ENCODE results near the gene SEPTIN5.

The SEPTIN5 gene

GRCh38 chr22:19733755-19734154, 19.5 kb downstream of the SEPTIN5 start:
- Histone ChIP-seq H3K27me3 (replicated peaks; ENCODE audit: control insufficient read depth, insufficient read depth, low read length) (peaks cover 21% of the 10 kb centered on the region), H3K9ac (ENCODE audit: low read length) (no peak overlapping the region), H3K4me3 (ENCODE audit: low read length) (no peak overlapping the region), H3K4me1 (ENCODE audit: control insufficient read depth, insufficient read depth, low read length) (no peaks in the 10 kb centered on the region), H3K36me3 (ENCODE audit: control insufficient read depth, insufficient read depth, low read length, severe bottlenecking) (no peaks in the 10 kb centered on the region), H3K9me3 (ENCODE audit: control insufficient read depth, low read length) (no peaks in the 10 kb centered on the region)
- no peak for DNase-seq (ENCODE audit: low read depth)

DNA sequence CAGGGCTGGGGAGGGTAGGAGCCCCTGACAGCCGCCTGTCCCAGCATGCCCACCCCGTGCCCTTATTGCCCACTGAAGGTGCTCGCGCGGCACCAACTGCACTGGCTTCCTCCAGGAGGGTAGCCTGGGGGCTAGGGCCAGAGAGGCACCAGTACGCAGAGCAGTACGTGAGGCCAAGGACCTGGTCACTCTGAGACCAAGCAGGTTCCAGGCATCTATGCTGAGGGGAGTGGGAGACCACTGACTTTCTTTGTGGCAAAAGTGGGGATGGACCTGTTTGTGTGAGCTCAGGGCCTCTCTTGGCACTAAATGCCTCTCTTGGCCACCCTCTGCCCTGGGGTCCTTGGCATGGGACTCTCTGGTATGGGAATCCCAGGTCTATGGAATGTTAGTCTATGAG, 19.9 kb downstream of the SEPTIN5 start:
- Histone ChIP-seq H3K36me3 (ENCODE audit: control insufficient read depth, insufficient read depth, low read length, severe bottlenecking) (no peaks in the 10 kb centered on the region), H3K9me3 (ENCODE audit: control insufficient read depth, low read length) (no peaks in the 10 kb centered on the region), H3K9ac (ENCODE audit: low read length) (no peak overlapping the region), H3K4me1 (ENCODE audit: control insufficient read depth, insufficient read depth, low read length) (no peaks in the 10 kb centered on the region), H3K4me3 (ENCODE audit: low read length) (no peak overlapping the region), H3K27me3 (replicated peaks; ENCODE audit: control insufficient read depth, insufficient read depth, low read length) (peaks cover 25% of the 10 kb centered on the region)
- no peak for DNase-seq (ENCODE audit: low read depth)

DNA sequence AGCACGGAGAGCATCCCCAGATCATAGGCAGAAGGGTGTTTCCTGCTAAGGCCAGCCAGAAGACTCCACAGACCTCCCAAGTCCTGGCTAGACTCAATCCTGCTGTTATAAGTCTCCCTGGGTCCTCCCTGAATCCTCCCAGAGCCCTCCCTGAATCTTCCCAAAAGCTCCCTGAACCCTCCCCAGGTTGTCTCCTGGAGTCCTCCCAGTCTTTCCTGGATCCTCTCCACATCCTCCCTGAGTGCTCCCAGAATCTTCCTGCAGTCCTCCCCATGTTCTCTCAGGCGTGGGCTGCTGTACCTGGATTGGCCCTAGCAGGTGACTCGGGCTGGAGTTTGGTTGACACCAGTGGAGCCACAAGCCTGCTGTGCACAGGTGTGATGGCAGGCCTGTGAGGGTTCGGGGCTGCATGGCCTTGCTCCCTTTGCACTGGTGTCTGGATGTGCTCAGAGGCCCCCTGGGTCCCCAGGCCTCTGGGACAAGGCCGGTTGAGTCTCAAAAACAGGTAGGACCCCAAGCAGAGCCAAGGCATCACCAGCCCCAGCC, 20.6 kb downstream of the SEPTIN5 start:
- no peaks in the 10 kb centered on the region for H3K36me3 ChIP-seq (ENCODE audit: control insufficient read depth, insufficient read depth, low read length, severe bottlenecking)
- DNase-seq (ENCODE audit: low read depth) = no peak
- H3K9ac ChIP-seq (ENCODE audit: low read length) = no peak overlapping the region
- H3K4me3 ChIP-seq (ENCODE audit: low read length) = no peak overlapping the region
- H3K27me3 ChIP-seq (replicated peaks; ENCODE audit: control insufficient read depth, insufficient read depth, low read length) = peaks cover 32% of the 10 kb centered on the region
- H3K4me1 ChIP-seq (ENCODE audit: control insufficient read depth, insufficient read depth, low read length) = no peaks in the 10 kb centered on the region
- no peaks in the 10 kb centered on the region for H3K9me3 ChIP-seq (ENCODE audit: control insufficient read depth, low read length)

- H3K27me3 ChIP-seq (replicated peaks; ENCODE audit: control insufficient read depth, insufficient read depth, low read length) = peaks cover 32% of the 10 kb centered on the region
- H3K4me1 ChIP-seq (ENCODE audit: control insufficient read depth, insufficient read depth, low read length) = no peaks in the 10 kb centered on the region
- H3K9ac ChIP-seq (ENCODE audit: low read length) = no peak overlapping the region
- DNase-seq (ENCODE audit: low read depth) = no peak
- no peak overlapping the region for H3K4me3 ChIP-seq (ENCODE audit: low read length)
- no peaks in the 10 kb centered on the region for H3K36me3 ChIP-seq (ENCODE audit: control insufficient read depth, insufficient read depth, low read length, severe bottlenecking)
- H3K9me3 ChIP-seq (ENCODE audit: control insufficient read depth, low read length) = no peaks in the 10 kb centered on the region
Observed at GRCh38 chr22:19735665-19736510, 21.6 kb downstream of the SEPTIN5 start.

GRCh38 chr22:19737846-19738663, 23.8 kb downstream of the SEPTIN5 start:
- no peak overlapping the region for H3K9ac ChIP-seq (ENCODE audit: low read length)
- no peak overlapping the region for H3K4me3 ChIP-seq (ENCODE audit: low read length)
- DNase-seq (ENCODE audit: low read depth) = no peak
- H3K27me3 ChIP-seq (replicated peaks; ENCODE audit: control insufficient read depth, insufficient read depth, low read length) = peaks cover 32% of the 10 kb centered on the region
- no peaks in the 10 kb centered on the region for H3K9me3 ChIP-seq (ENCODE audit: control insufficient read depth, low read length)
- no peaks in the 10 kb centered on the region for H3K36me3 ChIP-seq (ENCODE audit: control insufficient read depth, insufficient read depth, low read length, severe bottlenecking)
- H3K4me1 ChIP-seq (ENCODE audit: control insufficient read depth, insufficient read depth, low read length) = no peaks in the 10 kb centered on the region

DNA sequence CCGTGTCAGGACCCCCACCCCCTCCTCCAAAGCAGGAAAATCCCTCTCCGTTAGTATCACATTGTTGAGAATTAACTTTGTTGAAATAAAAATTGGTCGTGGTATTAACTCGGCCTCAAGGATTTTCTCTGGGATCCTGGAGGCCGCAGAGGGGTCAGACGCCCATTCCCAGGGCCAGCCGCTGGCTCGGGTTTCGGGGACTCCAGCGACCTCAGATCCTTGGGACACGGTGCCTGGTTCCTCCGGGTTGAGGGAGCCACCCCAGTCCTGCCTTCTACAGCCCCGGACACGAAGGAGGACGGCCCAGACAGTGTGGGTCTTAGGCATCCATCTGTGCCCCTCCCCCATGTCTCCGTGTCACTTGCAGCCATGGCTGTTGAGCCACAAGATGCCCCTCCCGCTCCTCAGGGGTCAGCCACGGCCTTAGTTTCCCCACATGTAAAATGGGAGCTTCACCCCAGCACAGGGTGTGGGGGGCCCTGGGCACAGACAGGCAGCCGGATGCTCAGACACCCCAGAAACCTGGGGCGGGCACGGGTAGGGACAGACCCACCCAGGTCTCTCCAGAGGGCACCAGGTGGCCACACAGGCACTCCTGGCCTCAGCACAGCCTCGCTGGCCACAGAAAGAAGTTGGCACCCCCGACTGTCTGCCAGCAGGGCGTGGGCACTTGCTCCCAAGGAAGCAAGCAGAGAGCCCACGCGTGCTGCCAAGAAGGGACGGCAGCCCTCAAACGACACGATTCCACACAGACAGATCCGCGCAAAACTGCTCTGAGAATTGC, 24.6 kb downstream of the SEPTIN5 start:
- no peaks in the 10 kb centered on the region for H3K9me3 ChIP-seq (ENCODE audit: control insufficient read depth, low read length)
- peaks cover 32% of the 10 kb centered on the region for H3K27me3 ChIP-seq (replicated peaks; ENCODE audit: control insufficient read depth, insufficient read depth, low read length)
- no peak for DNase-seq (ENCODE audit: low read depth)
- H3K36me3 ChIP-seq (ENCODE audit: control insufficient read depth, insufficient read depth, low read length, severe bottlenecking) = no peaks in the 10 kb centered on the region
- no peak overlapping the region for H3K4me3 ChIP-seq (ENCODE audit: low read length)
- no peaks in the 10 kb centered on the region for H3K4me1 ChIP-seq (ENCODE audit: control insufficient read depth, insufficient read depth, low read length)
- no peak overlapping the region for H3K9ac ChIP-seq (ENCODE audit: low read length)

DNA sequence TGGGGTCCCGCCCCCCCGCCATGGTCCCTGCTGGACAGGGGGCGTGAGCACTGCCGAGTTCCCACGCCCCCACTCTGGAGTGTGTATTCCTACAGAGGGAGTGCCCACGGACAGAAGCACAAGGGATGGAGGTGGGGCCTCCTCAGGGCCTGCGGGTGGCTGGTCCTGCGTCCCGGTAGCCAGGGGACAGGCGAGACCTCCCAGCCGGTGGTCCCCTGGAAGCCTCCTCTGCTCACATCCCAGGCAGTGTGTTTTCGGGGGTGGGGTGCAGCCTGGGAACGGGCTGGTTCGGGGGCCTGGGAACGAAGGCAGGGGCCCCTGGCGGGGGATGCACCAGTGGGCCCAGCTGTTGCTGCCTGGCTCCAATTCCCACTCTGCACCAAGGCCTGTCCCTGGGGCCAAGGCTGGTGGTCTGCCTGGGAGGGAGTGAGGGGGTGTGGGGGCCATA, 25.2 kb downstream of the SEPTIN5 start:
- DNase-seq (ENCODE audit: low read depth) = no peak
- Histone ChIP-seq H3K9me3 (ENCODE audit: control insufficient read depth, low read length) (no peaks in the 10 kb centered on the region), H3K9ac (ENCODE audit: low read length) (no peak overlapping the region), H3K36me3 (ENCODE audit: control insufficient read depth, insufficient read depth, low read length, severe bottlenecking) (no peaks in the 10 kb centered on the region), H3K27me3 (replicated peaks; ENCODE audit: control insufficient read depth, insufficient read depth, low read length) (peaks cover 32% of the 10 kb centered on the region), H3K4me1 (ENCODE audit: control insufficient read depth, insufficient read depth, low read length) (no peaks in the 10 kb centered on the region), H3K4me3 (ENCODE audit: low read length) (no peak overlapping the region)

DNA sequence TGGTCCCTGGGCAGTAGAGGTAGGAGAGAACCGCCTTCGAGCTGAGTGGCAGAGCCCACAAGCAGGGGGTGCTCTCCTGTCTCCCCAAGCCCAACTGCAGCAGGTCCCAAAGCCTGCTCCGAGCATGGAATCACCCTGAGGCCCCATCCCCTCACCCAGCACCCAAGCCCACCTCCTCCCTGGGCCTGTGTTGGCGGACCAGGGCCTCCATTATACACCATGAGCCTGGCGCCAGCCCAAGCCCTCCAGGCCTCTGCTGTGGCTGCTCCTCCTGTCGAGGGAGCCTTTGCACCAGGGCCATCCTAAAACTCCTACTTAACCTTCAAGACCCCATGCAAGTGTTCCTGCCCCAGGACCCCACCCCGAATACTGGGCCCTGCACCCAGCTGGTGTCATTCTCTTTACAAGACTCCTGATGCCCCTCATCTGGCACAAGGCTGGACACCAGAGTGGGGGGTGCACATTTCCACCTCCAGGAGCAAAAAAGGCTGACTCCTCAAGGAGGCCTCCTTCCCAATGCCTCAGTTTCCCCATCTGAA, 25.7 kb downstream of the SEPTIN5 start:
- peaks cover 34% of the 10 kb centered on the region for H3K27me3 ChIP-seq (replicated peaks; ENCODE audit: control insufficient read depth, insufficient read depth, low read length)
- no peak overlapping the region for H3K4me3 ChIP-seq (ENCODE audit: low read length)
- H3K9ac ChIP-seq (ENCODE audit: low read length) = no peak overlapping the region
- no peaks in the 10 kb centered on the region for H3K9me3 ChIP-seq (ENCODE audit: control insufficient read depth, low read length)
- H3K36me3 ChIP-seq (ENCODE audit: control insufficient read depth, insufficient read depth, low read length, severe bottlenecking) = no peaks in the 10 kb centered on the region
- no peaks in the 10 kb centered on the region for H3K4me1 ChIP-seq (ENCODE audit: control insufficient read depth, insufficient read depth, low read length)
- DNase-seq (ENCODE audit: low read depth) = no peak

- Histone ChIP-seq H3K4me1 (ENCODE audit: control insufficient read depth, insufficient read depth, low read length) (no peaks in the 10 kb centered on the region), H3K9ac (ENCODE audit: low read length) (no peak overlapping the region), H3K27me3 (replicated peaks; ENCODE audit: control insufficient read depth, insufficient read depth, low read length) (peaks cover 36% of the 10 kb centered on the region), H3K36me3 (ENCODE audit: control insufficient read depth, insufficient read depth, low read length, severe bottlenecking) (no peaks in the 10 kb centered on the region), H3K9me3 (ENCODE audit: control insufficient read depth, low read length) (no peaks in the 10 kb centered on the region), H3K4me3 (ENCODE audit: low read length) (no peak overlapping the region)
- DNase-seq (ENCODE audit: low read depth) = no peak
Observed at GRCh38 chr22:19740586-19740985, 26.3 kb downstream of the SEPTIN5 start.

GRCh38 chr22:19741053-19741452, 26.8 kb downstream of the SEPTIN5 start:
- Histone ChIP-seq H3K9ac (ENCODE audit: low read length) (no peak overlapping the region), H3K36me3 (ENCODE audit: control insufficient read depth, insufficient read depth, low read length, severe bottlenecking) (no peaks in the 10 kb centered on the region), H3K4me3 (ENCODE audit: low read length) (no peak overlapping the region), H3K9me3 (ENCODE audit: control insufficient read depth, low read length) (no peaks in the 10 kb centered on the region), H3K4me1 (ENCODE audit: control insufficient read depth, insufficient read depth, low read length) (no peaks in the 10 kb centered on the region), H3K27me3 (replicated peaks; ENCODE audit: control insufficient read depth, insufficient read depth, low read length) (peaks cover 35% of the 10 kb centered on the region)
- no peak for DNase-seq (ENCODE audit: low read depth)
